HG02840 (cell line): Measurements from ENCODE around the gene LRRK1.

Experiments
- ATAC-seq: cut with Tn5 transposase; IDR thresholded peaks from one replicate; pipeline ENCODE4 v1.9.1; 2021; ENCODE audit warnings: mild to moderate bottlenecking, moderate library complexity, moderate number of reproducible peaks; ENCODE audit not compliant: unreplicated experiment, low FRiP score

The LRRK1 gene

DNA sequence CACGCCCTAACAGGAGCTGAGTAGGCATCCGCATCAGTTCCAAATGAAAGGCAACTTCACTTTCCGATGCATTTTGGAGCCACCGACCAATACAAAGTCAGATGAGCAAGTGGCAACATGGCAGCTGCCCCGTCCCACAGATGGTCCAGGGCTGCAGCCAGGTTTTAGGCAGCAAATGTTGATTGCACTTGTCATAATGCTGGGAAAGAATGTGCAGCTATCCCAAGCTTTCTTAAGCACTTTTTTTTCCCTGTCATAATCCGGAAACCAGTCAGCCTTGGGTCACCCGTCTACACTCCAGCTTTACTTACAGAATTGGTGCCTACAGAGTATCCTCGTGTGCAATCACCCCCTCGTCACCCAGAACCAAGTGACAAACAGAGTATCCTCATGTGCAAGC is 185.0 kb downstream of the LRRK1 start:
- ATAC-seq: no peak

GRCh38 chr15:101105059-101105891 is 186.1 kb downstream of the LRRK1 start:
- ATAC-seq: no peak

DNA sequence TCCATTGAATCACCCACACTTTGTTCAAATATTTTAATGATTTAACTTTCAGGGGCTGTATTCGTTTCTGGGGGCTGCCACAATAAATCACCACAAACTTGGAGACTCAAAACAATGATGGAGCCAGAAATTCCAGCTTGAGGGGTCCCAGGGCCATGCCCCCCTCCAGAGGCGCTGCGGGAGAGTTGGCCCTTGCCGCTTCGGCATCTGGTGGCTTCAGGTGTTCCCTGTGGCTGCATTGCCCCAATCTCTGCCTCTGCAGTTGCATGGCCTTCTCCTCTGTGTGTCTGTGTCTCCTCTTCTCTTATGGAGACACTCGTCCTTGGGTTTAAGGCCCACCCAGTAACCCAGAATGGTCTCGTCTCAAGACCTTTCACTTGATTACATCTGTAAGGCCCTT is 187.9 kb downstream of the LRRK1 start:
- ATAC-seq: no peak

GRCh38 chr15:101107625-101108460 is 188.7 kb downstream of the LRRK1 start:
- no peak for ATAC-seq

GRCh38 chr15:101108461-101108775 is 189.3 kb downstream of the LRRK1 start:
- ATAC-seq: no peak

DNA sequence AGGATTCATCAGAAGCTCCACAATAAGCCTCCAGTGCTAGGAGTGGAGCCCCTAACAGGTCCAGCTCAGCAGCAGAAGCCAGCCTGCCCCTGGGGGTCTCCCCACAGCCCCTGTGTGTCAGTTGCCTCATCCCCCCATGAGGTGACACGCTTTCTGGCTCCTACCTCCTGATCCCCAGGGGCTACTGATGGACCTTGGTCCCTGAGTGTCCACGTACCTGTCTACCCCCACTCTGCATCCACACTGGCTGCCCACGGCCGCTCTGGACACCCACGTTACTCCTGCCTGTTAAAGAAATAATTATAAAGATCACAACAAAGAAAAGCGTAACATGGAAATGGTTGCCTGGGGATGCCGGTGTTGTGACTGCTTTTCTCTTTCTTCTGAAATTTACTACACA is 189.6 kb downstream of the LRRK1 start:
- no peak for ATAC-seq

- ATAC-seq: no peak
These were observed 191.8 kb downstream of the LRRK1 start for GRCh38 chr15:101110681-101111569.

DNA sequence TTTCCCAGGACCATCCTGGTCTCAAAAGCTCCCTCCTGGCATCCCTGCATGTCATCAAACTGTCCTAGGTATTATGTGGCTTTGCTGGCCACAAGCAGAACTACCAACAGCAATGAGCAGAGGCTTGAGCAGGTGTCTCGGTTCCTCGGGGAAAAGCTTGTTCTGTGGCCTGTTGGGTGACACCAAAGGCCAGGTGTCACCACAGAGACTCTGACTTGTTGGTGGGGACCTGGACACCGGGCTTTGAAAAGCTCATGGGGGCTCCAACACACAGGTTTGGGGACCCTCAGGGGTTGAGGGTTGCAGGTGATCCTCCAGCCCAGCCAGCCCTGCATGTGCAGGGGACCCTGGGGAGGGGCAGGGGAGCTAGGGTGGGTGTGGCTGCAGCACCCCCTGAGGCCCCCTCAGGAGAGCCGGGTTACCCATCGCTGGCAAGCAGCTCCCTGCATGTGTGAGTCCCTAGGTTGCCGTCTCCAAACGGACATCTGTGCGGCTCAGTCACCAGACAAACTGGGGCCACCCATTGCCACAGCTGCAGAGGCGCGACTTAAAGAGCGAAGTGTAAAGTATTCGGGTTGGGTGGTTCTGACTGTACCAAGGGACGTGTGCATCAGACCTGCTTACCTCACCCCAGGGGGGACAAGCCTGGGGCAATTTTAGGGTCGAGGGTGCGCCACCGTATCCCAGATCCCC is 192.6 kb downstream of the LRRK1 start:
- no peak for ATAC-seq

GRCh38 chr15:101112336-101113113 is 193.4 kb downstream of the LRRK1 start:
- no peak for ATAC-seq

DNA sequence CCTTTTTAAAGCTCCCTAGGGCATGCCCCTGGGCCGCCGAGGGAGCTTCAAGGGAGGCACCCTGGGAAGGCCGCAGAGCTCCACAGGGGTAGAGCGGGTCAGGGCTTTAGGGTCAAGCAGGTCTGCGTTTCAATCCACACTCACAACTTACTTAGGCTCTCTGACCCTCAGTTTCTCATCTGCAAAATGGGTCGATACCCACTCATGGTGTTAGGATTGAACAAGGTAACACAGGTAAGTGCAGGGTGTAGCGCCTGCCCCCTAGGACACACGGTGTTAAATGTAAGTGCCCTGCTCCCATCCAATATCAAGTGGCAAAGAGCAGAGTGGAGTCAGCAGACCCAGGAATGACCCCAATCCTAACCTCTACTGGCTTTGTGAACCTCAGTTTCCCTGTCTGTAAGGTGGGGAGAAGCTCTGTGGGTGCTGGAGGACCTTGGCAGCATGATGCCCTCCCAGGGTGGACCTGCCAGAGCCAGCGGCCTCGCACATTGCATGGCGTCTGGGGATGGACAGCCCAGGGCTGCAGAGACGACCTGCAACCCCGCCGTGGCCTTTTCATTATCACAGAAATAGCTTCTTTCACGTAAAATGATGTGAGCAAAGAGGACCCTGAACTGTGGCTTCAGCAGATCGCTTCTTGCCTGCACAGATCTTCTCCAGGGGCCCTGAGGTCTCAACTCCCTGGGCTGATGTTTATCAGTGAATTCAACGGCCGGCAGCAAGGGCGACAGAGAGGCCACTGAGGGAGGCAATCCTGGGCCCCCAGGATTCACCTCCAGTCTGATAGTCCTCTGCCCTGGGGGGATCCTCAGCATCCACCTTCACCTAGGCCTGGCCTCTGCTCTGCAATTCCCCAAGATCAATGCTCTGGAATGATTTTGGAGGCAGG is 194.2 kb downstream of the LRRK1 start:
- no peak for ATAC-seq

GRCh38 chr15:101114166-101114565 is 195.0 kb downstream of the LRRK1 start:
- no peak for ATAC-seq

GRCh38 chr15:101114610-101115009 is 195.5 kb downstream of the LRRK1 start:
- ATAC-seq: no peak

- no peak for ATAC-seq
These were observed 196.2 kb downstream of the LRRK1 start for GRCh38 chr15:101115393-101115785.

GRCh38 chr15:101115786-101116680 is 196.9 kb downstream of the LRRK1 start:
- ATAC-seq: no peak

GRCh38 chr15:101116681-101116976 is 197.5 kb downstream of the LRRK1 start:
- ATAC-seq: no peak

- ATAC-seq: no peak
These were observed 199.0 kb downstream of the LRRK1 start for GRCh38 chr15:101118116-101118515.

- ATAC-seq: no peak
These were observed 199.5 kb downstream of the LRRK1 start for GRCh38 chr15:101118615-101119014.

GRCh38 chr15:101119181-101119580 is 200.0 kb downstream of the LRRK1 start:
- no peak for ATAC-seq
